ENCODE results near the gene ELK4.

GRCh38 chr1:205681364-205681763 is 49.6 kb upstream of the ELK4 start:
- TF ChIP-seq CTCF (IDR thresholded peaks at IDR 0.05) (no peak), EZH2 (IDR thresholded peaks at IDR 0.05) (no peak), EZH2phosphoT487 (IDR thresholded peaks at IDR 0.05) (no peak)
